OCI-M2 (cell line): ENCODE results near the gene ARL15.

Experiments used
- DNase-seq: peaks from one replicate; lab custom pipeline; 2025; ENCODE audit not compliant: unreplicated experiment; lab: John Stamatoyannopoulos, UW

Gene ARL15

DNA sequence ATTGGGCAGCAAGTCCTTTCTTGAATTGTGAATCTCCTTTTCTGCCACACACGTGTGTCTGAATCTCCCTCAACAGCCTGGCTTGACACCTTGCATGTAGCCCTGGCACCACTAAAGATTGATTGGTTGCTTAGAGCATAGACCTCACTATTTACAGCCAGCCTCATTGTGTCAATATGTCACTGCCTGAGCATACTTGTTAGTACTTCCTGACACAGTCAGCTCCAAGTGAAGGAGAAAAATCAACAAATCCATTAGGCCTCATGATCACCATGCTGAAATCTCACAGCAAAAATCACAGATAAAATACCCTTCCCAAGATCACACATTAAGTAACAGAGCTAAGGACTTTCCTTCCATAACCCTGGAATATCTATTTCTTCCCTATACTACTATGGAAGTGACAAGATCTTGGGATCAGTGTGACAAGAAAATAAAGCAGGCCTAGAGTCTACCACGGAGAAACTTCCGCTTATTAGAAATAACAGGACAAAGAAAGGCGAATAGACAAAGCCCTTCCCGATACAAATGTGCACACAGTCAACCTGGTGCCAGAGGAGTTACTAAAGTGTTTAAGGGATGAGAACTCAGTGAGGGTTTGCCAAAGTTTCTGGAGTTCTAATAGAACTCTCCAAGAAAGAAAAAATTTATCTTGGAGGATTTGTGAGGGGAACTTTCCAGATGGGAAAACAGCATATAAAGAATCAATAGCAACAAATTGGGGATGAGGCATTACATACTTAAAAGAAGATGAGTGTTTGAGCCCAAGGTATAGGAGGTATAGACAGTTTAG lies 5.6 kb upstream of the ARL15 start:
- DNase-seq, result no peak

DNA sequence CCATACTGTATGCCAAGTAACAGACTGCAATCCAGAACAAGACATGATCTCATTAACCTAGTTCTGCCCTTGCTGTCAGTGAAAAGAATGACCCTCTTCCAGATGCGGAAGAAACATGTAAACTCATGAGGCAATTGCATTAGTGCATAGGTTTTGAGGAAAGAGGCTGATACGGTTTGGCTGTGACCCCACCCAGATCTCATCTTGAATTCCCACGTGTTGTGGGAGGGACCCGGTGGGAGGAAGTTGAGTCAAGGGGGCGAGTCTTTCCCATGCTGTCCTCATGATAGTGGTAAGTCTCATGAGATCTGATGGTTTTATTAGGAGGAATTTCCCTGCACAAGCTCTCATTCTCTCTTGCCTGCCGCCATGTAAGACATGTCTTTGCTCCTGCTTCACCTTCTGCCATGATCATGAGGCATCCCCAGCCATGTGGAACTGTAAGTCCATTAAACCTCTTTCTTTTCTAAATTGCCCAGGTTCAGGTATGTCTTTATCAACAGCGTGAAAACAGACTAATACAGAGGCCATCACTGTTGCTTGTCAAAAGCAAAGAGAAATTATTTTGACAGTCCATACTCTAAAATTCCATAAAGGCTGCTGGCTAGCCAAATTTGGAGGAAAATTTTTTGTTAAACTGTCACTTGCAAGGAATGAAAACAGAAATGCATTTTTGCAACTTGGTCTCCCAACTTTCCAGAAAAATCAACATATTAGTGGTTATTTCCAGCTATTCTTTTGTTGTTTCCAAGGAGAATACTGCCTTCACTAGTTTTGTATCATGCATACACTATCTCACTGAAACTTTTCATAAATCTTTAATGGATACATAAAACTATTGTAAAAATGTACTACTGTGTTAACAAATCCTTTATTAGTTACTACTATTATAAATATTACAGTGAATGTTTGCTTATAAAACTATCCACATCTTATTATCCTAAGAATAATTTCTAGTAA lies 3.2 kb upstream of the ARL15 start:
- DNase-seq, result no peak

DNA sequence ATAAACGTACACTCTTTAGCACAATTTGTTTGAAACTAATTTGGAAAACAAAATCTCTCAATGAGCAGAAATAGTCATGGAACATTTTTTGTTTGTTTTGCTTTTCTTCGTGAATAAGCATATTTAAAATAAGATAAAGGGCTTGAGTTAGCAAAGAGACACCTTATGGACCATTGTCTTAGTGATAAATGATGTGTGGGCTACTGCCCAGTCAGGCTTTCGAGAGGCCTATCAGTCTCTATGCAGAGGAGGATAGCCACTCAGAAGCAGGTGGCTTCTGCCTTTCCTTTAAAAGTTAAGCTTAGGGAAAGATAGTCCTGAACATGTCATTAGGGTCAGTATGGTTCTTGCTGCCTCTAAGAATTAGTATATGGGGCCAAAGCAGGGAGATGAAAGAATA lies 2.1 kb upstream of the ARL15 start:
- no peak for DNase-seq

DNA sequence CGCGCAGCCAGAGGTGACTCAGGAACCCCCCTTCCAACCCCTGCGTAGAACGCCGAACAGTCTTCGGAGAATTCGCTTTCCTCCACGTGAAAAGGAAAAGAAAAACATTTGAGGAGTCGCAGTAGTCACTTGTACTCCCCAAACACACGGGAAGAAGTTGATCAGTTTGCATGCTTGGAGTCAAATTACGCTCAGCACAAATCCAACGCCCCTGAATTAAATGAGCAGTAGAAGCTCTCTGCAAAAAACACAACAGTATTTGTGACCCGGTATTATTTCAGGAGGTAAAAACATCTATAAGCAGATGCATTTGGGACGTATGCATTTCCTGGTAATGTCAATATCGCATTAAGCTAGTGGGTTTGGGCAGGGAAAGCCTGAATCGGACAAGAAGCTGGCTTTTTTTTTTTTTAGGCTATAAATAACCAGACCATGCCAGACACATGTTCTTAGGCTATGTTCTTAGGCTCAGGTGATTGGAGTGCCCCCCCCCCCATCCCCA lies 854 bp upstream of the ARL15 start:
- DNase-seq, result no peak

DNA sequence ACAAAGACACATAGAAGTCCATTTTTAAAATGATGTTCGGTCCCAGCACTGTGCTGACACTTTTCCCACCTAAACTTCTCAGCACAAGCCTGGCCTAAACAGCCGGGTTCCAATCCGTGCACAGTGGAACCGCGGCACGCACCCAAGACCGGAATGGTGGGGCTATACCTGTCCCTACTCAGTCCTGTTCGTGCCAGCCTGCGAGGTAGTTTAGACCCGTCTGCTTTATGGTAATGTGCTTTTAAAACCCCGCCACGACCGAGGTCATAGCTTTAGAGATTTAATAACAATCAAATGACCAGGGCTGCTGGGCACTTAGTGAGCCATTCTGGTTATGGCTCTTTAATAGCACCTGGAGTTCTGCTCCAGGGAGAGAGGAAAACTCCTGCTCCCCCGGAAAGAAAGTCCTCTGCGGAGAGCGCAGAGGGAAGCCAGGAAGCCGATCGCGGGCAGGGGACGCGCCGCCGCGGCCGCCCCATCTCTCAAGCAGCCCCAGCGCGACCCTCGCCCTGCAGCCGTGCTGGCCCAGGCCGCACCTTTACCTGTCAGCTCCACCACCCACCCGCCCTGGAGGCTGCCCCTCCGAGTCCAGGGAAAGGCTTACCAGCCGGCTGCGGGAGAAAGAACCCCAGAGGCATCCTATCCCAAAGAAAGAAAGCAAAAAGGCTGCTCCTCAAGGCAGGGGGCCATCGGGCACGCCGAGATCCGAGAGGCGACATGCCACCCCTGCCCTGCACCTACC lies 511 bp downstream of the ARL15 start:
- DNase-seq, result no peak

DNA sequence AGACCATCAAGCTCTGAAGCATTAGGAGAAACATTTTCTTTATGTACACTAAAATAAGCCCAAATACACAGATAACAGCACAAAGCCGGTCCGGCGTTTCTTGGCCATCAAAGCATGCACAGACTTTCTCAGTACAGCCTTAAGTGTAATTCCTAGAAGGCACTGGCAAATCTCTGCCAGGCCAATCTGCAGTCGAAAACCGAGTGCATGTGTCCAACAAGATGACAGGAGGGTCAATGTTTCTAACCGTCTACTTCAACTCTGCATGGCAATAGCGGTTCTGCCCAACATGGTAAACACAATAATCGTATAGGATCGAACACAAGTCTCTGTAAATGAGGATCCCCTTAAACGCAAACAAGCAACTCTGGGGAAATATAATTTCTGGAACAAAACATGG lies 1.1 kb downstream of the ARL15 start:
- no peak for DNase-seq

DNA sequence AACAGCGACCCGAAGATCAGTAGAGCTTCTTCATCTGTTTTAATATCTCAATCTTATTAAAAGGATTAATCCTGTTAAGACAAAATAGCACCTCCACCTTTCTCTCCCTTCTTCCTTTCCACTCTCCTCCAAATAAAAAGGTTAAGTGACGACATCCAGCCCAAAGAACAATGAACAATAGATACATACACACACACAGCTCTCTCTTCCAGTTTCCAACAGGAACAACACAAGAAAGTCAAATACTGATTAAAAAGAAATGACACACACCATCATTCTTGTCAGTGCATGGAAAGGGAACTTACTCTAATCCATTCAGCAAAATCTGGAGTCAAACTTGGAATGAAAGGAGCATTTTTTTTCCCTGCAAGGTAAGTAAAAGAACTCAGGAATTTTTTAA lies 2.8 kb downstream of the ARL15 start:
- DNase-seq, result no peak

DNA sequence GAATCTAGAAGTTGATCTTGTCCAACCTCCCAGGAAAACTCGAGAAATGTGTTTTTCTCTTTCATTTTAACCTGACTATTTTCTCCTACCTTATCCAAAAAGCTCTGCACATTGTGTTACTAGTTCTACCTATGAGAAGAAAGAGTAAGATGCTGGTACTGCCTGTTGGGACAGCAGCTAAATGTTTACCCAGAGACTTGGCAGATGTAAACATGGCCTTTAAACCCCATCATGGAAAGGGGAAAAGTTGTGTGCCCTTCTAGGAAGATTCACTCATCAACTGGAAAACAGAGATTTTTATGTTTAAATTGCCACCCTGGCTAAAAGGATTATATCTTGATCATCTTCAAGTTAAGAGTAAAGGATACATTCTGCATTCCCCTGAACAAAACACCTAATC lies 3.5 kb downstream of the ARL15 start:
- DNase-seq, result no peak

DNA sequence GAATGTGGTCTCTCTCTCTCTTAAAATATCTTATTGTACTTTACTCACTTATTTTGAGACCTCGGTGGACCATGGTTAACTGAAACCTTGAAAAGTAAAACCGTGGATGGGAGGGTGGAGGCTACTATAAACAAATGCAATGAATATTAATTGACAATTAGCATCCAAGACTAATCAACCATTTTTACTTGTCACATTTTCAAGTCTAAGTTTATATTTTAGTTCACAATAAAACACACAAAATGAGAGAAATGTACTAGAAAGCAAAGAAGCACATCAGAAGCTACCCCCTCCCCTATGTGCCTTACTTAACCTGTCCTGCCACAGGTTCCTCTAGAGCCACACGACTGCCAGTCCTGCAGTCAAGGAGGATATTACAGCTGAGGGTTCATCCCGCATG lies 4.6 kb downstream of the ARL15 start:
- no peak for DNase-seq

DNA sequence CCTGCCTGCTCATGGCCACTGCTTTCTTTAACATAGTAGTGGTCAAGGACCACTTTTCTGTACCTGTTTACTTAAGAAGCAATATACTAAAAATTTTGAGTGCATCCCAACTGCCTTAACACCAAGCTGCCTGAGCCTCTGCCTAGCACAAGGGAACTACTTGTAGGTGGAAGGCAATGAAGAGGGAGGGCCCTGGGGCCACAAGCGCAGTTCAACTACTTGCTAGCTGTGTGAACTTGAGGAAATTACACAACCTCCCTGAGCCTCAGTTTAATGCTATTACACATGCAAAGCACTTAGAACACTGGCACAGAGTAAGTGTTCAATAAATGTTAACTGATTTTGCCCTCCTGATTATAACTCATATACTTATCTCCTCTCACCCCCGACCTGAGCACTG lies 6.3 kb downstream of the ARL15 start:
- no peak for DNase-seq

DNA sequence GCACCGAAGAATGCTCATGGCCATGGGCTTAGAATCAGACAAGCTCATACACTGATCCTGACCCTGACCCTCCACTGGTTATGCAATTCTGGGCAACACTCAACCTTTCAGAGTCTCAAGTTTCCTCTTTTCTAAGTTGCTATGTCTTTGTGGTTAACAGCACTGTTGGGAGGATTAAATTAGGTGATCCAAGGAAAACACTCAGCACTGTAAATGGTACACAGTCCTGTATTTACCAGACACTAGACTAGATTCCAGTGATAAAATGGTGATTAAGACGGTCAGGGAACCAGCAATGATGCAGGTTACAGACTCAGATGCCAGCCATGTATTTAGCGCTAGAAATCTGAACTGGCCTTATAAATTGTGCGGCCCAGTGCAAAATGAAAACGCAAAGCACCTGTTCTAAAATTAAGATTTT lies 8.1 kb downstream of the ARL15 start:
- no peak for DNase-seq

DNA sequence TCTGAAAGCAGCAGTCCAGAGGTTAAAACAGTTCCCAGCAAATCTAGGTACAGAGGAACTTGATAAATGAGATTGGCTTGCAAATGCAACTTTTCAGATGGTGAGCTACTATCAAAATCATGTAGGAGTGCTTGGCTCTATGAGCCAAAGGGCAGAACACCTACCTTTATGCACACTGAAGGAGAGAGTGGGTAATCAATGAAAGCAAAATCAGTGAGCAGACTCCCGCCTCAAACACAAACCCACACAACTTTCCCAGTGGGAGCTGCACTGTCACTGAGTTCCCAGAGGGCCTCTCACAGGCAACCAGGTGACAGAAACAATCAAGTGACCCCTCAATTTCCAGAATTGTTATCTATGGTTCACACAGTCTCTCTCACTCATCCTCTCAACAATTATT lies 8.5 kb downstream of the ARL15 start:
- no peak for DNase-seq

DNA sequence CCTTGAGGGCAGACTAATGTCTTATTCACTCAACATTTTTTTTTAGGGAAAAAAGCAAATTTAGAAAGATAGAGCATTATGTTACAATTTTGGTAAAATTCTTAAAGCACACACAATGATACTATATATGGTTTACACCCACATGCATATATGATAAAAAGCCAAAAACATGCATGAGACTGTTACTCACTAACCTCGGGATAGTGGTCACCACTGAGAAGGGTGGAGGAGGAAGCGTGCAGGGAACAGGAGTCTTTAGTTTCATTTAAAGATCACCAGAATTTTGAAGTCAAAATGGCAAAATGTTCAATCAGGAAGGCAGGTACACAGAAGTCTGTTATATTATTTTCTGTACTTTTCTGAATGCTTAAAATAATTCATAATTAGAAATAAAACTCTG lies 9.2 kb downstream of the ARL15 start:
- no peak for DNase-seq

DNA sequence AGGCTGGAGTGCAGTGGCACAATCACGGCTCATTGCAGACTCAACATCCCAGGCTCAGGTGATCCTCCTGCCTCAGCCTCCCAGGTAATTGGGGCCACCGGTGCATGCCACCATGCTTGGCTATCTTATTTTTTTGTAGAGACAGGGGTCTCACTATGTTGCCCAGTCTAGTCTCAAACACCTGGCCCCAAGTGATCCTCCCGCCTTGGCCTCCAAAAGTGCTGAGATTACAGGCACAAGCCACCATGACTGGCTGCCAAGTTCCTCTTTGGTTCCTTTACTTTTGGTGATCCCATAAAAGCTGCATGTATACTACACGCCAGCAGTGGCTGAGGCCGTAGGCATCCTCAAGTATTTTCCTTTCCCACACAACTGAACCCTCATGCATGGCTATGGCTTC lies 11.4 kb downstream of the ARL15 start:
- no peak for DNase-seq

DNA sequence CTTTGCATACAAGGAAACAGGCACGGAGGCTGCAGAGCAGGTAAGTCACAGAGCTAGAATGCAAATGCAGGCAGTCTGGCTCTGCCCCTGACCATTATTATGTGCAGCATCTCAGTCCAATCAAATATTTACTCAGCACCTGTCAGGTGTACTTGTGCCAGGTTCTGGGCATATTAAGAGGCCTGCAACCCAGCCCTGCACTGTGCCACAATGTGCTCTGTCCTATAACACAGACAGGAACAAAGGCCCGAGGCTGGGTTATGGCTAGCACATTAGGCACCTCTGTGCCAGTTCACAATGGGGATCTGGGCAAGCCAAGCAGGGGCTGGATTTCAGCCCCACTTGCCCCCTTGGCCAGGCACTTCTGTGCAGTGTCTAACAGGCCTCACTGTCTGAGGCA lies 14.0 kb downstream of the ARL15 start:
- no peak for DNase-seq

DNA sequence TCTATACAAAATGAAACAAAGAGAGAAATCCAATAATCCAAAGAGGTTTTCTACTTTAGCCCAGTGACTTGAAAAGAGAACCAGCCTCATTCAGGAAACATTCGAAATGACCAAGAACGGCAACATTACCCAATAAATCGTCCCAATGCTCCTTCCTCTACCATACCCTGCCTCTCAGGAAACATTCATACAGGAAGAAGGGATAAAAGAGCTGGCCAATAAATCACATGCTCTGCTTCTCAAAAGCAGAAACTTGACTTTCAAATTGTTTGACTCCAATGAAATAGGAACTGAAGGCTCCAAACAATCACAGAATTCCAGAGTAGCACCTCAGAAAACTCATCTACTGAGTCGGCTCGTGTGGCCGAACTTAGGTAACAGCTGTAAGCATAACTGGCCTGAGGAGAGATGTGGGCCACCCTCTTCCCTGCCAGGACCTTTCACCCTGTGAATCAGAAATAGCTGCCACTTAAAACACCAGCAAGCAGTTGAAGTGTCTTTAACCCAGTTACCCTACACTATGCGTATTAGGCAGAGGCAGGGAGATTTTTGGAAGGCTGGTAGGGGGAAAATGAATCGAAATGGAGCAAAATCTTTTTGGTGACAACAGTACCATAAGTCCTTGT lies 14.6 kb downstream of the ARL15 start:
- DNase-seq, result no peak

DNA sequence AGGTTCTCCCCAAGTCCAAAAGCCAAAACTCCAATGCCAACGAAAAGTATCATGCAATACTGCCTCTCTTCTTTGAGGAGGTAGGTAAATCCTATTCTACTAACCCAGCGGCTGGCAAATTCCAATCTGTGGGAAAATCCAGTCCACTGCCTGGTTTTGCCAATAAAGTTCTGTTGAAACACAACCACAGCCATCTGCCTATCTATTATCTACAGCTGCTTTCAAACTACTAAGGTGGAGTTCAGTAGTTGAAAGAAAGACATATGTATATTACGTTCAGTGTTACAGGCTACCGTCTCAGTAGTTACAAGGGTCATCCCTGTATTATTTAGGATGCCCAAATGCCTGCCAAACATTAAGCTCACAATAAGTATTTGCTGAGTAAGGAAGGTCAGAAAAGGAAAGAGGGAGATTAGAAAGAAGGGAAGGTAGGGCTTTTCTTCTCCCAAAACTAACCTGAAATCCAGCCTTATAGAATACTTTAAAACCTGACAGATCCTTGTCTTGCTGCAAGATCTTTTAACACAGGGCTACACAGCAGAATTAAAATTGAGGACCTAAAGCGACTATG lies 16.2 kb downstream of the ARL15 start:
- no peak for DNase-seq

DNA sequence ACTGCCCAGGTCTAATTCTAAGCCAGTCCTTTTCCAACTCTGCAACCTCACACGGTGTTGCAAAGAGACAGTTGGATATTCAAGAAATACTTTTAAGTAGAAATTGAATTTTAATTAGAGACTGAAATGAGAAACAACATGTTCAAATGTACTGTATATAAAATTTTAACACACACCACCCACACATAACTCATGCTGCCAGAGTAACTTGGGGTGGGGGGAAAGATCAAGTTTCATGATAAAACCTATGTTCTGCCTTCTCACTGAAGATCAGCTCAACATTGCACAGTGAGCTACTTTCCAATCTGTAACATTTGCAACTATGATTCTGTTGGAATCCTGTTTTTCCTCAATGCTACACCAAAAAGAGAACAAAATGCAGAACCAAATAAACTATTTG lies 17.5 kb downstream of the ARL15 start:
- no peak for DNase-seq

DNA sequence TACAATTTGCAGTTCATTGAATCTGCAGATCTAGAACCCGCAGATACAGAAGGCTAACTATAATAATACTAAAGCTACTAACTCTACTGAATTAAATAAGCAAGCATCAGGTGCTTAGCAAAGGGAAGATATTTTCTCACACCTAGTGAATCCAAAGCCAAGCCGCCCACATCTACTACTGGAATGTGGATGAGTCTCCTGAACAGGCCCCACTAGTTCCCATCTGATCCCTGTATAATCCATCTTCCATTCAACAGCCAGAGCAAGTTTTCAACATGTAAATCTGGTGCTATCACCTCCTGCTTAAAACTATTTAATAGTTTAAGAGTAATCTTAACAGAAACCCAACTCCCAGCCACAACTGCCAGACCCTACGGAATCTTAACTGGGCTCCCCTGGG lies 18.9 kb downstream of the ARL15 start:
- no peak for DNase-seq

DNA sequence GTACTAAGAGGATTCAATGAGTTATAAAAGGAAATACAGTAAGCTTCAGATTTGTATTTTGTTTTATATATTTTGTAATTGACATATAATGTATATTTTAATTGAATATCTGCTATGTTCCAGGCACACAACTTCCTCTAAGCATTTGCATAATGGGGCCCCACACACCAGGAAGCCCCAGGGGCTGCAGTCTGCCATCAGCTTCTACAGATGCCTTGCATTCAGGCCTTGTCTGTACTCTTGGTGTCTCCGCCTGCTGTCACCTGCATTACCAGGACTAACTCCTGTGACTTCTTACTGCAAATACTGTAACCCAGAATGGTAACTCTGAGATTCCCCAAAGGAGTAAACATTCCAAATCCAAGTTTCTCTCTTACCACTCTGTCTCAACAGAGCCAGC lies 20.6 kb downstream of the ARL15 start:
- DNase-seq, result no peak
